ENCODE results near the gene ARHGEF10L.

Gene ARHGEF10L

DNA sequence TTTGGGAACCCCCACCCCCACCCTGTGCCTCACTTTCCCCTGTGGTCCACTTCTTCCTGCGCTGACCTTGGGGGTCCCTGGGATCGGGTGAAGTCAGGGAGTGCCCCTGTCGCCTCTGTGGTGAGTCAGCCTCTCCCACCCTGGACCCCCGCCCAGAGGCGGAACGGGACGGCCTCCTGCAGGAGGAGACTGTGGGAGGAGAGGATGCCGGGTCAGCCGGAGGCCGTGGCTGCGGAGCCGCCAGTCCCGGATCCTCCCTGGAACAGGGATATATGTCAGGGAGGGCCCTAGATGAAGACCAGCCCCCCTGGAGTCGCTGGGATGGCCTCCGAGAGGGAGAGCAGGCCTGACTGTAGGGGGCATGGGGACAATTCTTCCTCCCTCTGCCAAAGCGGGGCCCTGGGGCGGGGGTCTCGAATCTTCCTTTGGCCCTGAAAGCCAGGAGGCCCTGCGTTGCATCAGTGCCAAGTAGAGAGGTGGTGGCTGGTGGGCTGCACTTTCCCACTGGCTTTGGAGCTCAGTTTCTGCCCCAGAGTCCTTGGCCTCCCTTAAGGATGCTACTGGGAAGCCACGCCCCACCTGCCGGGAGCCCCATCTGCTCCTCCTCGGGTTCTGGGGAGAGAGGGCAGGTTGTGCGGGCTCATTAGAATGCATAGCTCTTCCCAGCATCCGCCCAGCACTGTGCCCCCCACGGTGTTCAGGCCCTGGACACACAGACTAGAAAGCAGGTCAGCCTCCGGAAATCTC is 930 bp downstream of the ARHGEF10L start:
- Histone ChIP-seq H3K4me3 (ENCODE audit: low read length) (peak overlapping the region; percentile 80), H3K9me3 (ENCODE audit: insufficient read depth, low read depth, low read length) (no peaks in the 10 kb centered on the region), H3K4me1 (ENCODE audit: insufficient read depth, low read length) (peaks cover 21% of the 10 kb centered on the region), H3K9ac (ENCODE audit: low read depth, low read length) (peak overlapping the region; percentile 86), H3K27me3 (ENCODE audit: insufficient read depth, low read length) (no peaks in the 10 kb centered on the region), H3K27ac (ENCODE audit: low read length) (peak overlapping the region; percentile 76), H3K36me3 (ENCODE audit: insufficient read depth, low read depth, low read length) (no peaks in the 10 kb centered on the region)

DNA sequence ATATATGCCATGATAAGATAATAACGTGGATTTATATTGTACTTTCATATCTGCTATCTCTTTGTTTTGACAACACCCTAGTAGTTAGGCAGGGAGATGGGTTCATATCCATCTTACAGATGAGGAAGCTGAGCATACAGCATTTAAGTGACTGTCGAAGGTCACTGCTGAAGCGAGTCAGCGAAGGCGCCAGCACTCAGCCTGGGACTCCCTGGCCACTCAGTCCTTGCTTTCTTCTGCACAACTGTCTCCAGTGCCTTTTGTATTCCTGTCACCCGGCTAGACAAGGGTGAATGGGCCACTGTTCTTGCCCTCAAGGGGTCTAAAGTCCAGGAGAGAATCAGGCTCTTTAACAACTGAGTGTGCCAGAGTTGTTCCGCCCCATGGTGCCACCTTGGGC is 3.1 kb downstream of the ARHGEF10L start:
- Histone ChIP-seq H3K4me3 (ENCODE audit: low read length) (no peak overlapping the region), H3K27ac (ENCODE audit: low read length) (no peak overlapping the region), H3K9ac (ENCODE audit: low read depth, low read length) (no peak overlapping the region), H3K27me3 (ENCODE audit: insufficient read depth, low read length) (no peaks in the 10 kb centered on the region), H3K36me3 (ENCODE audit: insufficient read depth, low read depth, low read length) (no peaks in the 10 kb centered on the region), H3K4me1 (ENCODE audit: insufficient read depth, low read length) (peaks cover 39% of the 10 kb centered on the region), H3K9me3 (ENCODE audit: insufficient read depth, low read depth, low read length) (no peaks in the 10 kb centered on the region)

DNA sequence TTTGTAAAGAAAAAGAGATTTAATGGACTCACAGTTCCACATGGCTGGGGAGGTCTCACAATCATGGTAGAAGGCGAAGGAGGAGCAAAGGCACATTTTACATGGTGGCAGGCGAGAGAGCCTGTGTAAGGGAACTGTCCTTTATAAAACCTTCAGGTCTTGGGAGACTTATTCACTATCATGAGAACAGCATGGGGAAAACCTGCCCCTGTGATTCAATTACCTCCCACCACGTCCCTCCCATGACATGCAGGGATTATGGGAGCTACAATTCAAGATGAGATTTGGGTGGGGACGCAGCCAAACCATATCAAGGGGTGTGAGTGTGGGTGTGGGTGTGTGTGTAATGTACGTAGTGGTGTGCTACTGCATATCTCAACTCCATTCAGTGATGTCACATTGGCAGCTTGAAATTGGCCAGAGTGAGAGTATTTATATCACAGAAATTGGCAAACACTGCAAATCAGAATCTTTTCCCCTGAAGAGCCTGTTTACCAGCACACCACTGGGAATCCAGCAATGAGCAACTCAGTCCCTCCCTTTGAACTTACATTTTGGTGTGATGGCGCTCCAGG is 5.4 kb downstream of the ARHGEF10L start:
- Histone ChIP-seq H3K27ac (ENCODE audit: low read length) (peak overlapping the region; percentile 26), H3K36me3 (ENCODE audit: insufficient read depth, low read depth, low read length) (no peaks in the 10 kb centered on the region), H3K27me3 (ENCODE audit: insufficient read depth, low read length) (no peaks in the 10 kb centered on the region), H3K4me3 (ENCODE audit: low read length) (no peak overlapping the region), H3K4me1 (ENCODE audit: insufficient read depth, low read length) (peaks cover 44% of the 10 kb centered on the region), H3K9me3 (ENCODE audit: insufficient read depth, low read depth, low read length) (no peaks in the 10 kb centered on the region), H3K9ac (ENCODE audit: low read depth, low read length) (no peak overlapping the region; the same call in 1 of the 2 replicates)

DNA sequence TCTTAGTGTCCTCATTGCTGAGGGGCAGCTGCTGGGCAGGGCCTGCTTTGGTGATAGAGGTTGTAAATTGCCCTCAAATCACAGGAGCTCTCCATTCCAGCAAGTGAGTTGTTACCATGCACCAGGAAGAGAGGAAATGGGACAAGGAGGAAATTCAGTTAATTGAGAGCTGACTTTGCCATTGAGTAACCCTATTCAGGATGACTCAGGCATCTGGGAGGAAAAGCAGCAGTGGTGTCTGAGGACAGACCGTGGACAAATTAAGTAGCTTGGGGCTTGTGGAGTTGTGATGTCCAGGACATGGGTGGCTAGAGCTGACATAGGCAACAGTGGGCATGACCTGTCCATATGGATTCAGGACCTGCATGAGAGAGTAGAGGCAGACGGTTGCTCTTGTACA is 5.9 kb downstream of the ARHGEF10L start:
- Histone ChIP-seq H3K27me3 (ENCODE audit: insufficient read depth, low read length) (no peaks in the 10 kb centered on the region), H3K9me3 (ENCODE audit: insufficient read depth, low read depth, low read length) (no peaks in the 10 kb centered on the region), H3K36me3 (ENCODE audit: insufficient read depth, low read depth, low read length) (no peaks in the 10 kb centered on the region), H3K27ac (ENCODE audit: low read length) (peak overlapping the region; percentile 26), H3K4me3 (ENCODE audit: low read length) (no peak overlapping the region), H3K9ac (ENCODE audit: low read depth, low read length) (no peak overlapping the region; the same call in 1 of the 2 replicates), H3K4me1 (ENCODE audit: insufficient read depth, low read length) (peaks cover 48% of the 10 kb centered on the region)

DNA sequence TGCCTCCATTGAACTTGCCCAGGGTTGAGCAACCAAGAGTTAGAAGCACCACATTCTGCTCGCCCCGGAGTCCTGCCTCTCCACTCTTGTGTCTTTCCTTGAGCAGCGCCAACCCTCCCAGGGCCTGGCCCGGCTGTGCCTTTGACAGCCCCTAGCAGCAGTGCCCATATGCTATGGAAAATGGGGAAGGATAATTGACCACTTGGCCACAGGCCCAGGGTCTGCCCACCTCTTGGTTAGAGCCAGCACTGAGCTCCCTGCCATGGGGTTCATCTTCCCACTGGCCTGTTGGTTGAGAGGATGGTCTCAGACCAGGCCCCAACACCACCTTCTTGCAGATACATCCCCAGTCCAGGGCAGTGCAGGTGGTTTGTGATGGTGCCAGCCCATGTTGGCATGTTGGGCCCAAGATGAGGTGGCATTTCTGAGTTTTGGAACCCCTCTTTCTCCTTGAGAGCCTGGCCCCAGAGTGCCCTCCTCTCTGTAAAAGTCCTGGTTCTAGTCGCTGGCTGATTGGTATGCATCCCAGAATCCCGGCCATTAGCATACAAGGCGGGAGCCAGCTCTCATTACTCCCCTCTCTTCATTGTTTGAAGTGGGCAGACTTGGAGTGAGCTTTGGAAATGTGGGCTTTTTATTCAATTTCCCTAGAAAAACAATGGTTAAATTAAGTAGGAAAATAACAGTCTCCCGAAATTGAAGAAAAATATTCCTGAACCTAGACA is 7.6 kb downstream of the ARHGEF10L start:
- Histone ChIP-seq H3K36me3 (ENCODE audit: insufficient read depth, low read depth, low read length) (no peaks in the 10 kb centered on the region), H3K27ac (ENCODE audit: low read length) (peak overlapping the region; percentile 90), H3K4me3 (ENCODE audit: low read length) (peak overlapping the region; percentile 34), H3K27me3 (ENCODE audit: insufficient read depth, low read length) (no peaks in the 10 kb centered on the region), H3K4me1 (ENCODE audit: insufficient read depth, low read length) (peaks cover 65% of the 10 kb centered on the region), H3K9ac (ENCODE audit: low read depth, low read length) (peak overlapping the region; percentile 72; the same call in 1 of the 2 replicates), H3K9me3 (ENCODE audit: insufficient read depth, low read depth, low read length) (no peaks in the 10 kb centered on the region)

DNA sequence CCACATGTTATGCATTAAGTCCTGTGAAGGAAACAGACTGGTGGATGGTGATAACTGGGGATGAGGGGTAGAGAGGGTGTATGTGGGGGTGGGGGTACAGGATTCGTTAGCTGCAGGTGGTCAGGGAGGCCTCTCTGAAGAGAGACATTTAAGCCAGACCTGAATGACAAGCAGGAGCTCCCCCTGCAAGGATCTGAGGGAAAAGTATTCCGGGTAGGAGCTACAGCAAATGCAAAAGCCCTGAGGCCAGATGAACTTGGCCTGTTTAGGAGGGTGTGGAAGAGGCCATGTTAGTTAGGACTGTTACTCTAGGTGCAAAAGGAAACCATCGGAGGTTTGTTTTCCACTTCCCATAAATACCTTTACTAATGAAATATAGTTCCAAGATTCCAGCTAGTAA is 9.9 kb downstream of the ARHGEF10L start:
- peaks cover 63% of the 10 kb centered on the region for H3K4me1 ChIP-seq (ENCODE audit: insufficient read depth, low read length)
- peak overlapping the region; percentile 1; the same call in 1 of the 2 replicates for H3K4me3 ChIP-seq (ENCODE audit: low read length)
- H3K27me3 ChIP-seq (ENCODE audit: insufficient read depth, low read length), result no peaks in the 10 kb centered on the region
- H3K9ac ChIP-seq (ENCODE audit: low read depth, low read length), result peak overlapping the region; percentile 54; the same call in 1 of the 2 replicates
- peak overlapping the region; percentile 33 for H3K27ac ChIP-seq (ENCODE audit: low read length)
- no peaks in the 10 kb centered on the region for H3K9me3 ChIP-seq (ENCODE audit: insufficient read depth, low read depth, low read length)
- H3K36me3 ChIP-seq (ENCODE audit: insufficient read depth, low read depth, low read length), result no peaks in the 10 kb centered on the region

DNA sequence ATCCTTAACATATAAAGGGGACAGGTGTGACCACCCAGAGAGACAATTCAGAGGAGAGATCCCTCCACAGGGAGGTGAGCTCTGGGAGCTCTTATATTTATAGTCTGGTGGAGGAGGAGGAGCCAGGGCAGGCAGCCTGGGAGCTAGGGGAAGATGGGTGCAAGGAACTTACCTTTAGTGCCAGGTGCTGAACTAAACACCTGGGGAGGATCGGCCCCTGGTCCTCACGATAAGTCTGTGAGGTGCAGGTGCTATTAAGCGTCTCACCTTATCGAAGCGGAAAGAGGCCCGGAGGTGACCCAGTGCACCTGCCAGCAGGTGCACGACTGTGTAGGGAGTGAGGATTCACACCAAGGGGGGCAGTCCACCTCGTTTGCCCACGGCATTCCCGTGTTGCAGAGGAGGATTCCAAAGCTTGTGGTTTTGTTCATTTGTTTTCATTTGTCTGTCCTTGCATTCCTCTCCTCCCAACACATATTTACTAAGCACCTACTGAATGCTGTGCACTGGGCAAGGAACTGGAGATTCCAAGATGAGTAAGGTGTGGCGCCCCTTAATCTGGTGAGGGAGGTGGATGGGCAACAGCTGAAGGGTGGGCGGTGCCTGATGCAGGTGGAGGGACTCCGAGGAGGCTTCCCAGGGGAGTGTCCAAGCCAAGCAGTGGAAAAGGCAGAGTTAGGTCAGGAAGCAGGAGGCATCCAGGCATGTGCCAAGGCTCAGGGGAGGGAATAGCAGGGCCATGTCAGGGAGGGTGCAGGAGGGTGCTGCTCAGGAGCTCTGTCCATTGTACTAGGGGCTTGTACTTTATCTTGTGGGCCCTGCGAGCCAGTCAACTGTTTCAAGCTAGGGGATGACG is 11.5 kb downstream of the ARHGEF10L start:
- peak overlapping the region; percentile 24; the same call in 1 of the 2 replicates for H3K9ac ChIP-seq (ENCODE audit: low read depth, low read length)
- H3K27ac ChIP-seq (ENCODE audit: low read length), result peak overlapping the region; percentile 34
- no peaks in the 10 kb centered on the region for H3K9me3 ChIP-seq (ENCODE audit: insufficient read depth, low read depth, low read length)
- no peaks in the 10 kb centered on the region for H3K36me3 ChIP-seq (ENCODE audit: insufficient read depth, low read depth, low read length)
- peak overlapping the region; percentile 31; the same call in 1 of the 2 replicates for H3K4me3 ChIP-seq (ENCODE audit: low read length)
- no peaks in the 10 kb centered on the region for H3K27me3 ChIP-seq (ENCODE audit: insufficient read depth, low read length)
- H3K4me1 ChIP-seq (ENCODE audit: insufficient read depth, low read length), result peaks cover 54% of the 10 kb centered on the region

DNA sequence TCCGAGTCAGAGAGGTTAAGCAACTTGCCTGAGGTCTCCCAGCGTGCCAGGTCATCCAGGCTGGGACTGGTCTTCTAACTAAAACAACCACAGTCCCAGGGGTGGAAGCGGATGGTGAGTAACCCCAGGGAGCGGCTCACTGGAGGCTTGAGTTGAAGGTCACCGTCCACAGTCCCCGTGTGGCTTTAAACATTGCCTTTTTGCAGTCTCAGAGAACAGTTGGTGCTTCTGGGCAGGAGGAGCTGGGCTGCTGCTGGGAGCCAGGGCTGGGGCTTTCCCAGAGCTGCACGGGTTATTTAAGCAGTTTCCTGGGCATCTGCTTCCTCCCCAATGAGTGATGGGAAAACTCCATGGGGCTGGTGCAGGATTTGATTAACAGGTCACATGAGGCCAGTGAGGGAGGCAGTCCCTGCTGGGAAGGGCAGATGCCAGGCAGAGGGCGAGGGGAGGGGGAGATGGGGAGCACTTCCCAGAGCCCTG is 12.3 kb downstream of the ARHGEF10L start:
- peak overlapping the region; percentile 31; the same call in 1 of the 2 replicates for H3K4me3 ChIP-seq (ENCODE audit: low read length)
- H3K9ac ChIP-seq (ENCODE audit: low read depth, low read length), result peak overlapping the region; percentile 24; the same call in 1 of the 2 replicates
- peak overlapping the region; percentile 33 for H3K27ac ChIP-seq (ENCODE audit: low read length)
- H3K4me1 ChIP-seq (ENCODE audit: insufficient read depth, low read length), result peaks cover 48% of the 10 kb centered on the region
- H3K27me3 ChIP-seq (ENCODE audit: insufficient read depth, low read length), result no peaks in the 10 kb centered on the region
- H3K9me3 ChIP-seq (ENCODE audit: insufficient read depth, low read depth, low read length), result no peaks in the 10 kb centered on the region
- no peaks in the 10 kb centered on the region for H3K36me3 ChIP-seq (ENCODE audit: insufficient read depth, low read depth, low read length)

DNA sequence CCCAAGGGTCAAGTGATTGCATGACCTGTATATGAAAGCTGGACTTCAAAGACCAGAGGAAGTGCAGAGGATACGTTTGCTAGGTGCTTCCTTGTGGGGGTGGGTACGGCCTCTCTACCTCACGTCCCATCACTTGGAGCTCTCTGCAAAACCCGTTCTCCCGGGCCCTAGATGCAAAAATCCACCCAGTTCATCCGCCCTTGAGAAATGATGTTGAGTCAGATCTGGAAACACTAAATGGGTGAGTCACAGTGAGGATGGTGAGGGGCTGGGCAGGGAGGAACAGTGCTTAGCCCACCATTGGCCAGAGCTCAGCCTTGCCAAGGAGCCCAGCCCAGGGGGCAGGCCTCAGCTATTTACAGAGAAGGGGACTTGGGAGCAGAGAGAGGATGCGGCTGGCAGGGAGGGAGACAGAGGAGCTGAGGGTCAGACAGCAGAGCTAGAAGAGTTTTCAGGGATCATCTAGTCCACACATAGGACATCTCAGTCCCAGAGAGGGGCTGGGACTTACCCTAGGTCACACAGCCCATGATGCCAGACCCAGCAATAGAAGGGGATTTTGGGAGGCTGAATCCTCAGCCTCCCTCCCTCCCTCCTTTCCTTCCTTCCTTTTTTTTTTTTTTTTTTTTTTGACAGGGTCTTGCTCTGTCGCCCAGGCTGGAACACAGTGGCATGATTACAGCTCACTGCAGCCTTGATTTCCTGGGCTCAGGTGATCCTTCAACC is 14.6 kb downstream of the ARHGEF10L start:
- Histone ChIP-seq H3K4me3 (ENCODE audit: low read length) (no peak overlapping the region), H3K4me1 (ENCODE audit: insufficient read depth, low read length) (peaks cover 41% of the 10 kb centered on the region), H3K27me3 (ENCODE audit: insufficient read depth, low read length) (no peaks in the 10 kb centered on the region), H3K9ac (ENCODE audit: low read depth, low read length) (no peak overlapping the region), H3K9me3 (ENCODE audit: insufficient read depth, low read depth, low read length) (no peaks in the 10 kb centered on the region), H3K36me3 (ENCODE audit: insufficient read depth, low read depth, low read length) (no peaks in the 10 kb centered on the region), H3K27ac (ENCODE audit: low read length) (no peak overlapping the region)

DNA sequence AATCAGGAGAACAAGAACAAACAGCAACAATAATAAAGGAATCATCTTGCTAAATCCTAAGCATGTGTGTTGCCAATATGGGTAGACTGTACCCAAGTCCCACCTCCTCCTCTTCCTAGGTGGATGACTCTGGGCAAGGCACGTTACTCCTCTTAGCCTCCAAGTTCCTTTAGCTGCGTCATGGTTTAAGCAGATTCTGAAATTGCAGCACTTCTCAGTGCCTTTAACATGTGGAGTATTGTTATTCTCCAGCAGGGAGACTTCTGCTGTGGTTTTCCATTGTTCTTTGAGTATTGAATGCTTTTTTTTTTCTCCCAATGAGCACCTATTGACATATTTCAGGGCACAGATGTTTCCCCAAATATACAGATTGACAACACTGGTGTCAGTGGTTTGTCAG is 15.5 kb downstream of the ARHGEF10L start:
- Histone ChIP-seq H3K4me1 (ENCODE audit: insufficient read depth, low read length) (peaks cover 39% of the 10 kb centered on the region), H3K9ac (ENCODE audit: low read depth, low read length) (no peak overlapping the region), H3K4me3 (ENCODE audit: low read length) (no peak overlapping the region), H3K27ac (ENCODE audit: low read length) (no peak overlapping the region), H3K36me3 (ENCODE audit: insufficient read depth, low read depth, low read length) (no peaks in the 10 kb centered on the region), H3K9me3 (ENCODE audit: insufficient read depth, low read depth, low read length) (no peaks in the 10 kb centered on the region), H3K27me3 (ENCODE audit: insufficient read depth, low read length) (no peaks in the 10 kb centered on the region)

All from iPS-20b (cell line).